Measurements from ENCODE around the gene MNAT1.

MNAT1 gene

DNA sequence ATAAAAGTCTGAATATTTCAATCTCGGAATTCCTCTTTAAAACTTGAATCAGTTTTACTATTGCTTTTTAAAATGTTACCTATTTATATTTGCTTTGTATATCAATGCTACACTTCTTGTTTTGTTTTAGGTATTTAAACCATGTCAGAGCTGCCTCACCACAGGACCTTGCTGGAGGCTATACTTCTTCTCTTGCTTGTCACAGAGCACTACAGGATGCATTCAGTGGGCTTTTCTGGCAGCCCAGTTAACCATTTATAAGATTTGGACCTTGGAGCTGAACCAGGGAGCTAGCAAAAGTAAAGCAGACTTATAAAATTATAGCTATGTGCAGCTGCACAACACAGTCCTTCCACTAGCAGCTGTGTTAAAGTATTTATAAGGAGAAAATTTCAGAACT, 233.5 kb downstream of the MNAT1 start:
- DNase-seq (ENCODE audit: low spot score), result no peak

DNA sequence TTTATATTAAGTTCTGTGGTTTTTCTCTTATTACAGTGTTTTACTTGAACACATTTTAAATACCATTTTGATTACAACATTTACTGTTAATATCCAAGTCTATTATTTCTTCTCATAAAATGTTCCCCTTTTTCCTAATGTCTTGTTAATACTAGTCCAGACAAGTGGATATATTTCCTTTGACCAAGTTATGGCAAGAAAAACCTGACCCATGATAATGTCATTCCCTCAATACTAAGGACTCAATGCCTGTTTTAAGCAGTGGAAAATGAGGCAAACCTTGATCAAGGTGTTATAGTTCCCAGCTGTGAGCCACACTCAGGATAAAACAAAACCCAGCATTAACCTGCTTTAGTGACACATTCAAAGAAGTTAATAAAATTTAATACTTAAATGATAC, 234.1 kb downstream of the MNAT1 start:
- DNase-seq (ENCODE audit: low spot score), result no peak

DNA sequence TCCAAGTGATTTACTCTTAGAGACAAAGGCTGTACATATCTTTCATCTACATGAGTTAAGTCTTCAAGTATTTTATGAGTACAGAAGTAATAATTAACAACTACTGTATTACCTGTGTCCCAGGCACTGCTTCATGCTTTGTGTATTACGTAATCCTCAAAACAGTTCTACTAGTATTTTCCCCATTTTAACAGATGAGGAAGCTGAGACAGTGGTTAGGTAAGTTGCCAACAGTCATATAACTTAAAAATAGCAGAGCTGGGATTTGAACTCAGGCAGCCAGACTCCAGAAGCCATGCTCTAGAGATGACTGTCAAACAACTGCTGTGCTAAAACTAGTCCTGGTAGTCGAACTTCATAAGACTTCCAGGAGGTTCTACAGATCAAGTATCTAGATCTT, 235.6 kb downstream of the MNAT1 start:
- DNase-seq (ENCODE audit: low spot score), result no peak

DNA sequence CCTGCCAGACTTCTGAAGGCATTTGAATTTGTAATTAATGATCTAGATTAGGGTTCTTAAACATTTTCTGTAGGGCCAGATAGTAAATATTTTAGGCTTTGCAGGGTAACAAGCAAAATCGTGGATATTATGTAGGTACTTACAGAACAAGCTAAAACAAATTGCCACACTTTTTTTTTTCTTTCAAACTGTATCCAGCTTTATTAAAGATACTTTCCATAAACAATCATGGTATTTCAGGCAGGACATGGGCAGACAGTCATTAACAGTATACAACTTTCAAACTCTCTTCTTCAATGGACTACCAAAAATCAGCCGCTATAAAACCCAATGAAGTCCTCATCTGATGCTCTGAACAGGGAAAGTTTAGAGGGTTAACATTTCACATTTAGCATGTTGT, 236.7 kb downstream of the MNAT1 start:
- no peak for DNase-seq (ENCODE audit: low spot score)

DNA sequence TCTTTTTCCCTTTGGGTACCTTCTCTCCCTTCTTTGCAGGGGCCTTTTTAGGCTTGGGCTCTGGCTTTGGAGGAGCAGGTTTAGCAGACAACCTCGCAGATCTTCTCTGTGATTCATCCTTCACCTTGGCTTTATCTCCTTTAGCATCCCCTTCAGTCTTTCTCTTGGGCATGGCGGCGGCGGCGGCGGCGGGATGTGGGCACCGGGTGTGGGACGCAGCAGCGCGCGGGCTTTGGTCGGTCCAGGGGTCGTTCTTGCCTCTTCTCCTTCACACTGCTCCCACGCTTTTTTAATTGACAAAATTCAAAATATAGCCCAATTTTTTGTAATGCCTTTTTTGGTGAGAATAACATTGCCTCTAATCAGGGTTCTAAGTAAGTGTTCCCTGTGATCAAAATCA, 237.7 kb downstream of the MNAT1 start:
- DNase-seq (ENCODE audit: low spot score), result no peak

DNA sequence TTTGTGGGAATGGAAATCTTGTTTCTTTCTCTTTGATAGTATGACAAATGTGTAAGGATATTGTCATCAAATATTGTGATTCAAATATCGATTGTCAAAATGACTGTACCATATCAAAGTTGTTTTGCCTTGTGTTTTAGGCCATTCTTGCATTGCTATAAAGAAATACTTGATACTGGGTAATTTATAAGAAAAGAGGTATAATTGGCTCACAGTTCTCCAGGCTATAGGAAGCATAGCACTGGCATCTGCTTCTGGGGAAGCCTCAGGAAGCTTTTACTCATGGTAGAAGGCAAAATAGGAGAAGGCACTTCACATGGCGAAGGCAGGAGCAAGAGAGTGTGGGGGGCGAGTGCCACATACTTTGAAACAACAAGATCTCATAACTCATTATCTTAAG, 238.5 kb downstream of the MNAT1 start:
- DNase-seq (ENCODE audit: low spot score), result no peak

DNA sequence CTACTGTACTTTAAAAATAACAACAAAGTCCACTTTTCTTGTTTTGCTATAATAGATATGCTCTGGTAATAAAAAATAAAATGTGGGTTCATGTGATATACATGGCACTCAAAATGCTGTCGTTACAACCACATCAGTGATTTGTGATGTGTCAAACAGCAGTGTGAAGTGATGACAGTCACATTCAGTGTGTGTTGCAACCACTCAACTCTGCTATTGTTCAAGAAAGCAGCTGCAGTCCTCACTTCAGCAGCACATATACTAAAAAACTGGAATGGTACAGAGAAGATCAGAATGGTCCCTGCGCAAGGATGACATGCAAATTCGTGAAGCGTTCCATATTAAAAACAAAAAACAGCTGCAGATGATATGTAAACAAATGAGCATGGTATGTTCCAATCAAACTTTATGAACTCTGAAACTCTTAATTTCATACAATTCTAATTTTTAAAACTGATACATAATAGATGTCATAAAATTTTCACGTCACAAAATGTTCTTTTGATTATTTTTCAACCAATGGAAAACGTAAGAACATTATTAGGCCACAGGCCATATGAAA, 239.6 kb downstream of the MNAT1 start:
- no peak for DNase-seq (ENCODE audit: low spot score)

DNA sequence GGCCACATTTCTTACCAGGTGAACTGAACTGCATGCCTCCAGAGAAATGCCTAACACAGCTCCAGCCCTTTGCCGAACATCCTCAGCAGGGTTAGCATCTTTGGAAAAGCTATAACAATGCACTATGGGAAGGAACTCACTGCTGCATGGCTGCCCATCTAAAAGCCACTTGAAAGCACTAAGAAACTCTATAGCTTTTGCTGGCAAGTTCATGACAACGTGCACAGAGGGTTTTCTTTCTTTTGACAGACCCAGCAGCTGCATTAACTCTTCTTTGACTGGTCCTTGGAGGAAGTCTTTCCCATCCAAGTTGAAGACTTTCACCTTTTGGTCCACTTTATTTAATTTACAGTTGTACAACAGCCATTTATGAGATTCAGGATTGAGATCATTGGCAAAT, 241.0 kb downstream of the MNAT1 start:
- no peak for DNase-seq (ENCODE audit: low spot score)

DNA sequence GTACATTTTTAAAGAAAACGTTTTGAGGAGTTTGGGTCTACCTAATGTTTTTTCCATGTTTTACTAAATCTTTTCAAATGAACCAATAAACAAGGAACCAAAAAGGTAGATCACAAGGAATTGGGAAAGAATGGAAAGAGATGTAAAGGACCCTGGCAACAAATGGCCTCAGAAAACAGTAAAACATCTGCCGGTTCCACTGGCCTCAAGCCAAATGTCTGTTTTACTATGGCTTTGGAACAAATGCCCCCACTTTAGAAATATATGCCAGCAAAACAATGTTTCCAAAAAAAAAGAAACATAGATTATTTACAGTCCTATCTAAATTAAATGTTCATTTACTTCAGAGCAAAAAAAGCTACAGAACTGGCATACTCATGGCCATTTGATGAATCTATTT, 243.3 kb downstream of the MNAT1 start:
- no peak for DNase-seq (ENCODE audit: low spot score)

DNA sequence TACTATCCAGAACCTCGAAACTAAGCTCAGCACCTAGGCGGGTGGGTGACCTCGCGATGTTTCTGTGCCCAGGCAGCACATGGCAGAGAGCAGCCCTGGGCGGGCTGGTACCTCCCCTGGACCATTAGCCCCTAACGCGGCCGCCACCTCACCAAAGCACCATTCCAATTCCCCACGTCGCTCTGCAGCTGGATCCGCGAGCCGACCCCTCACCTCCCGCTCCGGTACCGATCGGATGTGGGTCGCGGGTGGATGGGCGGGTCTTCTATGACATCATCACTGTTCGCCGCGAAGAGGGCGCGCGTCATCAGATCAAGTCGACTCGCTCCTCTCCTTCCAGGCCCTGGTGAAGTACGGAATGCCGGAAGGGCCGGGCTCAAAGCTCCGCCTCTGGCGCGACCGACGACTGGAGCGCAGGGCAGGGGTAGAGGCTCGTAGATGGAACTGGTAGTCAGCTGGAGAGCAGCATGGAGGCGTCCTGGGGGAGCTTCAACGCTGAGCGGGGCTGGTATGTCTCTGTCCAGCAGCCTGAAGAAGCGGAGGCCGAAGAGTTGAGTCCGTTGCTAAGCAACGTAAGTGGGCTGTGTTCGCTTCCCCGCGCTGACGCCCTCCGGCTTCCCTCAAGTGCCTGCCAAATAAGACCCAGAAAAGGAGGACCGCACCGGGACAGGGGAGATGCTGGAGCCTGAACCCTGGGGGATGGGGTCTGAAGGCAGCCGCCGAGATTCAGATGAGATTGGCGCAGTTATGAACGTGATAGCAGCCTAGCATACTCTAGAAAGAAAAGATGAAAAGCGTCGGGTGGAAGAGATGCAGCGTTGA, 246.5 kb downstream of the MNAT1 start, which contains the start of the genes SLC38A6 and TRMT5:
TSS of gene SLC38A6 (plus strand) at position 435 of the 822 bp plus-strand sequence. CDS start at position 468, 33 bp downstream.
TSS of gene TRMT5 (minus strand) at position 269 of the 822 bp plus-strand sequence. CDS start at position 163, 106 bp downstream.
- DNase-seq (ENCODE audit: low spot score), result peak; percentile 86

DNA sequence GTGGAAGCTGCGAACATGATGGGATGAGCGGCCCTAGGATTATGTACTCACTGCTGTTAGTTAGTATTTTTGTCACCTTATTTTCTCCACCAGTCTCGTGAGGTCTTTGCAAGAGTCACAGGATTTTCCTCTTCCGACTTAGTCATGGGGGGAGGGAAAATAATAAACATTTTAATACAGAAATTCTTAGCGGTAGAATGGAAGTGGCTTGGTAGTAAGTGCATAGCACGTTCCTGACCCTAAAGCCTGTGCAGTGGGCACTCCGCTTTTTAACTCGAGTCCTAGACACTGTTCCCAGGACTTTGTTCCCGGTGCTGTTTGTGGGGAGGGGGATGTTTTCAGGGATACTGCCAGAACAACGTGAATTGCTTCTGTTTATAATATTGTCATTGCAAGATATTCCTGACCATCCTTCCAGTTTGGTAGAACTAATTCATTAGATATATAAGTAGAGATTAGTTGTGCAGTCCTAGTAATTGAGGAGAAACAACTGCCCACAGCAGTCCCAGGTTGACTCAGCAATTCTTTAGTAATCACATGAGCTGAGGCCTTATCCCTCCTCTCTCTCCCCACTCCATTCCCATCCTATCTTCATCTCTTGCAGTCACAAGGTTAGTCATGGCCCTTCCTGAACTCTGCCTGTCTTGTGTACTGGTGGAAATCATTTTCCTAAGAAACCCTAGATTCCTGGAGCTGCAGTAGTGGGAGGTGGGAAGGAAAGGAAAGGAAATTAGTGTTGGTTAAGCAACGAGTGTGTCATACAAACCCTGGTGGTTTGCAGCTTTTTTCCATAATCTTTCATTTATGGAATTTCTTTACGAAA, 247.3 kb downstream of the MNAT1 start:
- DNase-seq (ENCODE audit: low spot score), result peak; percentile 42

DNA sequence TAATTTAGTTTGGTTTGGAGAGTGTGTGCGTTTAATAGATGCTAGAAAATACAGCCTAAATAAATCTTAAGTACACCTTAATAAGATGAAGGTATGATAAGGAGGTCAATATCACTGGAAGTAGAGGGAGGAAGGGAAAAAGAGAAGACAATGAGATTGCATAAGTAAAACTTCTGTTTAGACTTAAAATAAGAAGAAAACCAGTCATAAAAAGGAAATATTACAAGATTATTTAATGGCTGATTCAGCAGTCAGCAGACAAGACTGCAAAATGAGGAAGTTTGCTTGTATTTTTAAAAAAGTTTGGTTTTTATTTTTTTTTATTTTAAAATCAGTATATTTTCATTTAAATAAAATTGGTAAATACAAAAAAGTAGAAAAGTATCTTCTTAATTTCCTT, 249.6 kb downstream of the MNAT1 start:
- DNase-seq (ENCODE audit: low spot score), result no peak

DNA sequence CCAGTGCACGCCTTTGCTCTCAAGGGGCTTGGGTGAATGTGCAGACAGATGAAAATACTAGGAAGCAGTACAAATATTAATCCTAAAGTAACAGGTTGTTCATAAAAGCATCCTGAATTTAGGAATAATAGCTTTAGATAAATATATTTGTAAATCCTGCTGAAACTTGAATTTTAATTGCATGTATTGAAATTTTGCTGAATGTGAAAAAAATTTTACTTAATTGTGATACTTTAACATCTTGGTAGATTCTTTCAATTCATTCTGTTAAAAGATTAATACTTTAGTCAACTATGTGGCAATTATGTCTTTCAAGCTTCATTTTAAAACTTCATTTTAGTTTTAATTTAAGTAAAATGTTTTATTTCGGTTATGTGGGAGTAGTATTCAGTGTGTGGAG, 251.9 kb downstream of the MNAT1 start:
- no peak for DNase-seq (ENCODE audit: low spot score)

DNA sequence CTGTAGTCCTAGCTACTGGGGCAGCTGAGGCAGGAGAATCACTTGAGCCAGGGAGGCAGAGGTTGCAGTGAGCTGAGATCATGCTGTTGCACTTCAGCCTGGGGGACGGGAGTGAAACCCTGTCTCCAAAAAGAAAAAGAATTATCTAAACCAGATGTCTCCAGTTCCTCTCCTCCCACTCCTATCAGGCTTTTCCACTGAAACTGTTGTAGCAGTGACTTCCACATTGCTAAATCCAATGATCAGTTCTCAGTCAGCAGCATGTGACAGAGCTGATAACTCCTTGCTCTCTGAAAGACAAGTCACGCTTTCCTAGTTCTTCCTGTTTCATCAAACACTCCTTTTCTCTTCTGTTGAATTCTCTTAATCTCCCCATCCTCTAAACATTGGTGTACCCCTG, 255.0 kb downstream of the MNAT1 start:
- no peak for DNase-seq (ENCODE audit: low spot score)

DNA sequence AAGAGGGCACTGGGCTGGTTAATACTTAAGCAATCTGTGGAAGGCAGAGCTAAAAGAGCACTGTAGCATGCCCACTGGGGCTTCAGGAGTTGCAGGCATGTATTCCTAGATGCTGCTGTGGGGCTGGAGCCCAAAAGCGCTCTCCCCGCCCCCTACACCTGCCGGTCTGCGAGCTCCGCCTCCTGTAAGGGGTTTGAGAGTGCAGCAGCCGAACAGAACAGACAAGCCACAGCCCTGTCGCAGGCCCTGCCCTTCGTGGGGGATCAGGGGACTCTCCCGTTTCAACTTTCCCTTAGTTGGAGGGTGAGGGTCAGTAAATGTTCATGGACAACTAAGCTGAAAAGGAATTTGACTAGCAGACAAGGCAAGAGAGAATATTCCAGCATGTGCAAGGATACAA, 264.1 kb downstream of the MNAT1 start:
- DNase-seq (ENCODE audit: low spot score), result no peak

DNA sequence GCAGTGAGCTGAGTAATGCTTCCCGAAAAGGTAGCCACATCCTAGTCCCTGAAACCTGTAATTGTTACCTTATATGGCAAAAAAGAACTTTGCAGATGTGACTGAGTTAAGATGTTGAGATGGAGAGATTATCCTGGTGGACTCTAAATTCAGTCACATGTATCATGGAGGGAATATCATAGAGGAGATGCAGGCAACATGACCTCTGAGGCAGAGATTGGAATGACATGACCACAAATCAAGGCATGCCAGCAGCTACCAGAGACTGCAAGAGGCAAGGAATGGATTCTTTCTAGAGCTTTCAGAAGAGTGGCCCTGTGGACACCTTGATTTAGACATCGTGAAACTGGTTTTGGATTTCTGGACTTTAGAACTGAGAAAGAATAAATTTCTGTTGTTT, 265.0 kb downstream of the MNAT1 start:
- DNase-seq (ENCODE audit: low spot score), result no peak

DNA sequence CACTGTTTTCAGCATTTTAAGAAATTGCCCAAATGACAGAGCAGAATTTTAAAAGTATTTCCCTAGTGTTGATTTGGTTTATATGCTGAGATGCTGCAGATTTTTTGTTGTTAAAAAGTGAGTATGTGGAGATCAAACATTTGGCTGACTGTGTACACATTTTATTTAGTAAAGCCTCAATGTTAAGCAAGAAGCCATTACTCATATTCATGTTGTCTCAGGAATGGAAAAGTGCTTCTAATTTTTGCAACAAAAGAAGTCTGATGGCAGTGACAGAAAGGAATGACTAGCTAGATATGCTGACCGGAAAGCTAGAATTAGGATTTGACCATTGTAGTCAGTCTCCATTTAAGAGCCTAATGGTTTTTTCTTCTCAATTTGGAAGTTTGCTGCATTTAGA, 269.0 kb downstream of the MNAT1 start:
- DNase-seq (ENCODE audit: low spot score), result no peak

DNA sequence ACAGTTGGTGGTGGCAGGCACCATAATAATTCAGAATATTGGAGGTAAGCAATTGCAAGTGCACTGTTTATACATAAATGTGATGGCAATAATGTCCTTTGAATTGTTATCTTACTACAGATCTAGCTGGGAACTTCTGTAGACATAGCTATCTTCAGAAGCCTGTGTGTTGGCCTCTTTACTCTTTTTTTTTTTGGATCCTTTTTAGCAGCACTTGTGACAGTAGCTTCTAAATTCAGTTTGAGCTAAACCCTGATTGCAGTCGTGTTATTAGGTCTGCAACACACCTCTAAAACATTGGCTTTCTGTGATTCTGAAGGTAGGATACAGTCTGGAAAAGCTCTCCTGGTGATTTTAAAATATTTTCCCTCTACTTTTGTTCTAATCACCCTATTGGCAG, 285.0 kb downstream of the MNAT1 start:
- no peak for DNase-seq (ENCODE audit: low spot score)

Data from HuH-7 (cell line).